ENCODE data around the gene HAAO.

- TF ChIP-seq CTCF (IDR thresholded peaks at IDR 0.05) (no peak), EZH2 (IDR thresholded peaks at IDR 0.05; ENCODE audit: borderline replicate concordance, insufficient read depth, low read depth, low read length, poor library complexity, severe bottlenecking) (no peak)
Observed at GRCh38 chr2:42839809-42840501, 47.6 kb upstream of the HAAO start.

All from B cell (primary cell).